Measurements from ENCODE around the gene ATG7.
"Not testable (repeated sequence)": the region's sequence is repeated elsewhere in the genome, so short reads cannot be mapped to it uniquely, and the experiment has no call there.

The ATG7 gene

GRCh38 chr3:11558918-11559815 lies 287.0 kb downstream of the ATG7 start:
- no peak for DNase-seq

- DNase-seq, result no peak
Measured at GRCh38 chr3:11559816-11560633, 287.8 kb downstream of the ATG7 start.

- no peak for DNase-seq
Measured at GRCh38 chr3:11560746-11561145, 288.5 kb downstream of the ATG7 start.

DNA sequence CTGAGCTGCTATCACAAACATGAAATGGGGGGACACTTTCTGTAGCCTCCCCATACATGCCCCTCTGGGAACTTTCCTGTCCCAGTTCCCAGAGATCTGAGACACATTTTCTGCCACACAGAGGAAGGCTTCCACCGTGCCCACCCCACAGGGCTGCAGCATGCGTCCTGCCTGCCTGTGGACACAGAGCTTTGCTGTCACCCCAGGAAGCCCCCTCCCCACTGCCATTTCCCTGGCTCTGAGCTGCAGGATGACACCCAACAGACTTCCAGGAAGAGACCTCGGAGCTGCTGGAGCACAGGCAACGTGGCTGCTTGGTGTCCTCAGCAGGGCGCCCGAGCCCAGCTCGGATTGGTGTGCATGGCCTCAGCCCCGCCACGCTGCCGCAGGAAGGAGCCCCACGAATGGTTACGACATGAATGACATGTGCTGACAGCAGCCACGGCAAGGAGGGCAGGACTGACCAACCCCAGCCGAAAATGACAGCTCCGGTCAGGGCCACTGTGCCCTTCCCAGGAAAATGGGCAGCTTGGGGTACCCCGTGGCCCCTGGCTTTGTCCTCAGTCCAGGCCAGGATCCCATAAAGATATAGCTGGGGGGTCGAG lies 290.2 kb downstream of the ATG7 start:
- no peak for DNase-seq

- DNase-seq, result no peak
Measured at GRCh38 chr3:11563159-11563864, 291.1 kb downstream of the ATG7 start.

- DNase-seq, result no peak
Measured at GRCh38 chr3:11563865-11564185, 291.6 kb downstream of the ATG7 start.

GRCh38 chr3:11564577-11565001 lies 292.4 kb downstream of the ATG7 start:
- DNase-seq, result no peak

DNA sequence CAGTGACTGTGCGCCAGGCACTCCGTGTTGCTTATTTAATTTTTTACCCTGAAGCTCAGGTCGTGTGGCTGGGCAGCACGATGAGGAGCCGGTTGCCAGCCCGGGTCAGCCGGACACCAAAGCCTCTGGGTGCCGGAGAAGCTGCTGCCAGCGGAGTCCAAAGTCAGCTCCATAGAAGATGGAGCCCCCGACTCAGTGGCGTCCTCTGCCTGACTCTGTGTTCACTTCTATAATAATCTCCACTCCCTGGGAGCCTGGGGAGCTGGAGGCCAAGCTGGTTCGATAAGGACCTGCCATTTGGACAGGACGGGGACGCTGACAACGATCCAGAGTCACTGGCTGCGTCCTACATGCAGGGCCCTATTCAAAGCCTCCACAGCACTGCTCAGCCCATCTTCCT lies 292.9 kb downstream of the ATG7 start:
- DNase-seq, result no peak

GRCh38 chr3:11565492-11565891 lies 293.3 kb downstream of the ATG7 start:
- no peak for DNase-seq

DNA sequence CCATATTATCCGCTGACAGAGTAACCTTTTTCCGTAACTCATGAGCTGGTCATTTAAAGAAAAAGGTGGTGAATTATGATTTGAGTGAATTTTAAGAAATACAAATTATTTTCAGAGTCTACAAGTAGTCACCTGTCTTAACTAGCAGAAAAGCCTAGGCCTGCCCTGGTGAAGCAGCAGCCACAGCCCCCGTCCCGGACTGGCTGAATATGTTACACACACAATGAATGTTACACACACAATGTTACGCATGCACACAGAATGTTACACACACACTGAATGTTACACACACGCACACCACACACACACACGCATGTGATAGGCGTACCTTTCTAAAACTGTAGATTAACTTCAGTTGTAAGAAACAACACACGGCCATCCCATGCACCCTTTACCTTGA lies 293.7 kb downstream of the ATG7 start:
- no peak for DNase-seq

- no peak for DNase-seq
Measured at GRCh38 chr3:11566478-11566877, 294.3 kb downstream of the ATG7 start.

- DNase-seq, result no peak
Measured at GRCh38 chr3:11566916-11567315, 294.7 kb downstream of the ATG7 start.

DNA sequence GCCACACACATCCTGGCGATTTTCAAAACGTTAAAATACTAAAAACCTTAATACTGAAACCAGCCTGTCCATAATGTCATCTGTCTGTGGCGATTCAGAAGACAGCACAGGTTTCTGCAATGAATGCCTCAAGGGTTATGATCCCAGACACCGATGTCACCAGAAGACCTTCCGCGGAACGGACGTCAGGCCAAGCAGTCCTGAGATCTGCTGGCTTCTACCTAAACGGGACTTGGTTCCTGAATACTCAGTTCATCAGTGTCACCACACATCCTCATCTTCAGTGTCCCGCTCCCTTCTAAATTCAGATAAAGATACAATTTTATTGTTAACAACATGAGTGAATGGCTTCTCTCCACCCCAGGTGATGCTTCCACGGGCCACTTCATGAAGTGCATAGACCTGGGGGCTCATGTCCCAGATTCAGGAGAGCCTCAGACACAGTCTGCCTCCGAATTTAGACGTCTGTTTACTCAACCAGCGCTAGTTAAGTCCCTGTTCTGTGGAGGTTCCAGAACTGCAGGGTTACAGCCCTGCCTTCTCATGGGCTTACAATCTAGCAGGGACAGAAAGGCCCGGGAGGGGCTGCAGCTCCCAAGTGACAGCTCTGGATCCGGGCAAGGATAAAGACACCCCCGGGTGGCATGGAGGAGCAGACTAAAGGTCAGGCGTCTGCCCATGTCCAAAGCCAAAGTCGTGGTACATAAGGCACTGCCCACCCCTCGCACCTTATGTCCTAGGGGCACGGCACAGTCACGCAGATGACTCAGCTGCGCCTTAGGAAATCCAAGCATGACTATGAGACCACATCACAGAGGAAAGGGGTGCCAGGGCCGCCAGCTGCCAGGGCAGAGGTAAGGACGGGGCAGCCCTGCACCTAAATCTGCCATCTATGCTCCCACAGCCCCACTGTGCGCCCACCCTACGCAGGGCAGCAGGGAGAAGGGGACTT lies 295.6 kb downstream of the ATG7 start:
- no peak for DNase-seq

DNA sequence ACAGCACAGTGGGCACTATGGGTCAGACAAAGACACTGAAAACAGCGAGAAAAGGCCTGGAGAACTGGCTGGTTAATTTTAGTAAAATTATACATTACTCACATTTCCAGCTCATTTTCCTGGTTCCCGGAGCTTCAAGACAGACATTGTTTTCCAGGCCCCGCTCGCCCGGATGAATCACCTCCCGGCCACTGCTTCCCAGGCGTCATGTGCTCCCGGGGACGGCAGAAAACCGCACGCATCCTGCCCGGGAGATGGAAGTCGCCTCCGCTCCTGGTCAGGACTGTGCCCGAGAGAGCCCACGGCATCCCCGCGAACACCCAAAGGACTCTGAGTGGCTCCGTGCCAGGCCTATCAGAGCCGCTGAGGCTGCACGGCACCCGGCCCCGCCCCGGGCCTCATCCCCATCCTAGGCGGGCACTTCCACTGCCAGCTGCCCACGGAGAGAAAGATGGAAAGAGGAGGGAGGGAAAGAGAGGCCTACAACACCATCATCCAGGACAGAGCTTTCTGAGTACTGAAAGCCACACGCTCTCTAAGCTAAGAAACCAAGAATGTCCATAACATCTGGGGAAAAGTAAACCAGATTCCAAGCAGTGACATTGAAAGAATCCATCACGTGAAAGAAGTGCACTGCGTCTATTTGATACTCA lies 296.4 kb downstream of the ATG7 start:
- no peak for DNase-seq

GRCh38 chr3:11569156-11569741 lies 297.1 kb downstream of the ATG7 start:
- DNase-seq, result no peak

DNA sequence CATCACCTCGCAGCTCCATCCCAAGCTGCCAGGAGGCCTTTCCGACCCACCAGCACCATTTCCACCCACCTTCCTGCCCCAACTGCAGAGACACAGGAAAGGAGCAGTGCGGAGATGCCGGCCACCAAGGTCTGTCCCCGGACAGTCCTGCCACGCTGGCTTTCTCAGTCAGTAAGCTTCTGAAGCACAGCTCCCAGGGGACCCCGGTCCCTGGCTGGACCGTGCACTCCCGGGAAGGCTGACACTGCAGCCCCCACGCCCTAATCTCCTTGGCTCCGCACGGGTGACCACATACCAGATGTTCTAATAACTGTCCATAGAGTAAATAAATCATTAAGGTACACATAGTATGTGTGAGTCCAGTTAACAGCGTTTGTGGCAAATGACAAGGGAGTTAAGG lies 298.1 kb downstream of the ATG7 start:
- DNase-seq, result no peak

DNA sequence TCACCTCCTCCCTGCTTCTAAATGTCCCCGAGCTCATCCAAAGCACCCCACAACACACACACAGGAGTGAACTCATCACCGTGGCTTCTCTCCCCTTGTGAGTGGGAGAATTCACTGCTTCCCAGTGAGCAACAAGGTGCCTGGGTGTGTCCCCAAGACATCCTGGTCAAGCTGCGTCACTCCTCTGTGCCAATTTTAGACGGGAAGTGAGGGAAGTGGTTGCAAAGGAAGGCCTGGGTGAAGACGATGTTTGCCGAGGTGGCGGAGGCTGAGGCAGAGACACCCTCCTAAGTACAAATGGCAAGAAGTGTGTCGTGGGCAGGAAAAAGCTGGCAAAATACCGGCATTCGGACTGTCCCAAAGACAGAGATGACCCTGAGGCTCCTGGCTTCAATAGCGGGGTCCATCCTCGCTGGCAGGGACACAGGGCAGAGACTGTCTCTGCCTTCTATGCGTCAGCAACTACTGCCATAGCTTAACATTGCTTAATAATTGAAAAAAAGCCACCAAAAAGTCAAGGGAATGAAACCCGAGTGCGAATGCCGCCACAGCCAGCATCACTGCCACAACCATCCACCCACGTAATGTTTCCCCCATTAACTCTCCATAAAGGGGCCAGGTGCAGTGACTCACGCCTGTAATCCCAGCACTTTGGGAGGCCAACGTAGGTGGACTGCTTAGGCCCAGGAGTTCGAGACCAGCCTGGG lies 298.7 kb downstream of the ATG7 start:
- DNase-seq, result no peak

GRCh38 chr3:11572660-11573059 lies 300.5 kb downstream of the ATG7 start:
- not testable (repeated sequence) for DNase-seq

- no peak for DNase-seq
Measured at GRCh38 chr3:11574981-11575669, 302.9 kb downstream of the ATG7 start.

DNA sequence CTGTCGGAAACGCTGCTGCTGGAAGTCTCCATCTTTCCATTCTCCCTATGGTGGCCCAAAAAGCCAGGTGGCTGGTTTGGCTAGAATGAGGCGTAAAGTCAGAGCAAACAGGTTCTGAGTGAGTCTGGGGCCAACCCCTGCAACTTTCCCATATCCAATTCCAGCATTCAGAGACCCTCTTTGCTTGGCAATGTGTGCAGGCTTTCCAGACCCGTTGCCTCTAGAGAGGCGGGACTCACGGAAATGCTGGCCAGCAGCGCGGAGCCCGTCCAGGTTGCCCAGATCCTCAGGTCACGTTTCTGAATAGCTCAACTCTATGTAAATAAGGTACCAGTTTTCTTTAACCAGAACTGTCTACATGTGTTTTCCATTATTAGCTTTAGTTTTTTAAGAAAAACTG lies 303.5 kb downstream of the ATG7 start:
- no peak for DNase-seq
